ENCODE measurements around the gene CCDC142. TPM values are rescaled to one million over a fixed set of nuclear protein-coding genes. Genes with fewer than 3 reads are reported as not detected.

CCDC142 gene
- total RNA-seq, 1 experiment from 2014 or later = 14.0 TPM

DNA sequence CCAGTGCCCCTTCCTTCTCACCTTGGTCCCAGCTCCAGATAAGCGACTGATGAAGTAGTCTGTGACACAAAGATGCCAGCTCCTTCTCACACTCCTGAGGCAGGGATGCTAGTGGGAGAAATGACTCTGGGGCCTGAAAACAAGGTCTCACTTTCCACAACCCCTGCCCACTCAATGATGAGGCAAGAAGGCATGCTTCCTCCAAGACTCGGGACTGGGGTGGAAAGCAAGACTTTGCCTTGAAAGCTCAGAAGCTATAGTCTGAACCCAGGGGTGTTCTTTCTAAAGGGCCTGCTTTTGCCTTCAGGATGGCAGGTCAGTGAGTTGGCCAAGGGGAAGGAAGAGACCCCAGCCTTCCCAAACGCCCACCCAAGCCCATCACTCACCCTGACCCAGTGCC, 1.4 kb downstream of the CCDC142 start:
- POLR2A ChIA-PET = interaction anchor here (1.5 kb wide), 1 partner anchor 19 kb away, joined by 6 read pairs; the partner anchor contains the start of gene LBX2
- CTCF ChIA-PET = interaction anchor here (1.0 to 4.6 kb wide), 9 partner anchors 8 to 119 kb away, joined by 3 to 43 read pairs (median 17); partner anchors contain the start of genes INO80B, LBX2 and MRPL53
- ATAC-seq = no peak
- H3K27ac Mint-ChIP-seq = no peak overlapping the region
- TF ChIP-seq JUN (CRISPR knock-in tag; IDR thresholded peaks at IDR 0.05) = no peak
- TF ChIP-seq CREB1 (CRISPR knock-in tag; IDR thresholded peaks at IDR 0.05) = no peak
- TF ChIP-seq, protein P1, sequence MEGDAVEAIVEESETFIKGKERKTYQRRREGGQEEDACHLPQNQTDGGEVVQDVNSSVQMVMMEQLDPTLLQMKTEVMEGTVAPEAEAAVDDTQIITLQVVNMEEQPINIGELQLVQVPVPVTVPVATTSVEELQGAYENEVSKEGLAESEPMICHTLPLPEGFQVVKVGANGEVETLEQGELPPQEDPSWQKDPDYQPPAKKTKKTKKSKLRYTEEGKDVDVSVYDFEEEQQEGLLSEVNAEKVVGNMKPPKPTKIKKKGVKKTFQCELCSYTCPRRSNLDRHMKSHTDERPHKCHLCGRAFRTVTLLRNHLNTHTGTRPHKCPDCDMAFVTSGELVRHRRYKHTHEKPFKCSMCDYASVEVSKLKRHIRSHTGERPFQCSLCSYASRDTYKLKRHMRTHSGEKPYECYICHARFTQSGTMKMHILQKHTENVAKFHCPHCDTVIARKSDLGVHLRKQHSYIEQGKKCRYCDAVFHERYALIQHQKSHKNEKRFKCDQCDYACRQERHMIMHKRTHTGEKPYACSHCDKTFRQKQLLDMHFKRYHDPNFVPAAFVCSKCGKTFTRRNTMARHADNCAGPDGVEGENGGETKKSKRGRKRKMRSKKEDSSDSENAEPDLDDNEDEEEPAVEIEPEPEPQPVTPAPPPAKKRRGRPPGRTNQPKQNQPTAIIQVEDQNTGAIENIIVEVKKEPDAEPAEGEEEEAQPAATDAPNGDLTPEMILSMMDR (IDR thresholded peaks at IDR 0.05) = no peak
- TF ChIP-seq, protein P2, sequence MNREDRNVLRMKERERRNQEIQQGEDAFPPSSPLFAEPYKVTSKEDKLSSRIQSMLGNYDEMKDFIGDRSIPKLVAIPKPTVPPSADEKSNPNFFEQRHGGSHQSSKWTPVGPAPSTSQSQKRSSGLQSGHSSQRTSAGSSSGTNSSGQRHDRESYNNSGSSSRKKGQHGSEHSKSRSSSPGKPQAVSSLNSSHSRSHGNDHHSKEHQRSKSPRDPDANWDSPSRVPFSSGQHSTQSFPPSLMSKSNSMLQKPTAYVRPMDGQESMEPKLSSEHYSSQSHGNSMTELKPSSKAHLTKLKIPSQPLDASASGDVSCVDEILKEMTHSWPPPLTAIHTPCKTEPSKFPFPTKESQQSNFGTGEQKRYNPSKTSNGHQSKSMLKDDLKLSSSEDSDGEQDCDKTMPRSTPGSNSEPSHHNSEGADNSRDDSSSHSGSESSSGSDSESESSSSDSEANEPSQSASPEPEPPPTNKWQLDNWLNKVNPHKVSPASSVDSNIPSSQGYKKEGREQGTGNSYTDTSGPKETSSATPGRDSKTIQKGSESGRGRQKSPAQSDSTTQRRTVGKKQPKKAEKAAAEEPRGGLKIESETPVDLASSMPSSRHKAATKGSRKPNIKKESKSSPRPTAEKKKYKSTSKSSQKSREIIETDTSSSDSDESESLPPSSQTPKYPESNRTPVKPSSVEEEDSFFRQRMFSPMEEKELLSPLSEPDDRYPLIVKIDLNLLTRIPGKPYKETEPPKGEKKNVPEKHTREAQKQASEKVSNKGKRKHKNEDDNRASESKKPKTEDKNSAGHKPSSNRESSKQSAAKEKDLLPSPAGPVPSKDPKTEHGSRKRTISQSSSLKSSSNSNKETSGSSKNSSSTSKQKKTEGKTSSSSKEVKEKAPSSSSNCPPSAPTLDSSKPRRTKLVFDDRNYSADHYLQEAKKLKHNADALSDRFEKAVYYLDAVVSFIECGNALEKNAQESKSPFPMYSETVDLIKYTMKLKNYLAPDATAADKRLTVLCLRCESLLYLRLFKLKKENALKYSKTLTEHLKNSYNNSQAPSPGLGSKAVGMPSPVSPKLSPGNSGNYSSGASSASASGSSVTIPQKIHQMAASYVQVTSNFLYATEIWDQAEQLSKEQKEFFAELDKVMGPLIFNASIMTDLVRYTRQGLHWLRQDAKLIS (CRISPR knock-in tag; IDR thresholded peaks at IDR 0.05; ENCODE audit: borderline replicate concordance) = no peak
- TF ChIP-seq TEAD4 (CRISPR knock-in tag; IDR thresholded peaks at IDR 0.05) = no peak
- TF ChIP-seq, protein P3, sequence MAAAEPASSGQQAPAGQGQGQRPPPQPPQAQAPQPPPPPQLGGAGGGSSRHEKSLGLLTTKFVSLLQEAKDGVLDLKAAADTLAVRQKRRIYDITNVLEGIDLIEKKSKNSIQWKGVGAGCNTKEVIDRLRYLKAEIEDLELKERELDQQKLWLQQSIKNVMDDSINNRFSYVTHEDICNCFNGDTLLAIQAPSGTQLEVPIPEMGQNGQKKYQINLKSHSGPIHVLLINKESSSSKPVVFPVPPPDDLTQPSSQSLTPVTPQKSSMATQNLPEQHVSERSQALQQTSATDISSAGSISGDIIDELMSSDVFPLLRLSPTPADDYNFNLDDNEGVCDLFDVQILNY (CRISPR knock-in tag; IDR thresholded peaks at IDR 0.05) = no peak
- no peak for TF ChIP-seq JAZF1 (CRISPR knock-in tag; IDR thresholded peaks at IDR 0.05)
- H3K9me3 Mint-ChIP-seq = no peaks in the 10 kb centered on the region
- peak overlapping the region; percentile 100 for H3K4me3 Mint-ChIP-seq
- DNase-seq (ENCODE audit: low spot score) = no peak
- H3K4me1 Mint-ChIP-seq = peaks cover 10% of the 10 kb centered on the region
- peaks cover 19% of the 10 kb centered on the region for H3K36me3 Mint-ChIP-seq
- no peaks in the 10 kb centered on the region for H3K27me3 Mint-ChIP-seq (ENCODE audit: low read depth)

DNA sequence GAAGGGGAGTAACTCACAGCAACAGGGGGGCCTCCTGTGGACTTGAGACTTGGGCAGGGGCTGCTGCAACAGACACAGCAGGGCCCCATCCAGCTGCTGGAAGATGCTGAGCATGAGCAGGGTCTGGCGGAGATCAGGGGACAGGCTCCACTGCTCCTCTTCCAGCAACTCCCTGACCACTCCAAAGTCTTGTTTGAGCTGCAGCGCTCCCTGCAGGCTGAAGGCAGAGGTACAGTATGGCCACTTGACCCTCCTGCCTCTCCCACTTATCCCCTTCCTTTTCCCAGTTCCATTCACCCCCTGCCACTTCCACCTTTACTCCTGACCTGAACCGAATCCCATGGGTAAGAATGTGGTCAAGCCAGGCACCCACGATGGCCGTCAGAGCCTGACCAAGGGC, 7.9 kb downstream of the CCDC142 start:
- Mint-ChIP-seq H3K27me3 (ENCODE audit: low read depth) (no peaks in the 10 kb centered on the region), H3K4me3 (no peak overlapping the region), H3K4me1 (peaks cover 11% of the 10 kb centered on the region), H3K36me3 (peaks cover 20% of the 10 kb centered on the region), H3K9me3 (no peaks in the 10 kb centered on the region), H3K27ac (no peak overlapping the region)
- peak; percentile 77 for DNase-seq (ENCODE audit: low spot score)
- POLR2A ChIA-PET = no interaction called here
- CTCF ChIA-PET = interaction anchor here (0.8 to 2.6 kb wide), 8 partner anchors 8 to 157 kb away, joined by 3 to 23 read pairs (median 4); partner anchors contain the start of genes CCDC142, DQX1, MOGS and TTC31
- ATAC-seq = peak; percentile 13; the same call in 1 of the 2 replicates
- TF ChIP-seq, protein P4, sequence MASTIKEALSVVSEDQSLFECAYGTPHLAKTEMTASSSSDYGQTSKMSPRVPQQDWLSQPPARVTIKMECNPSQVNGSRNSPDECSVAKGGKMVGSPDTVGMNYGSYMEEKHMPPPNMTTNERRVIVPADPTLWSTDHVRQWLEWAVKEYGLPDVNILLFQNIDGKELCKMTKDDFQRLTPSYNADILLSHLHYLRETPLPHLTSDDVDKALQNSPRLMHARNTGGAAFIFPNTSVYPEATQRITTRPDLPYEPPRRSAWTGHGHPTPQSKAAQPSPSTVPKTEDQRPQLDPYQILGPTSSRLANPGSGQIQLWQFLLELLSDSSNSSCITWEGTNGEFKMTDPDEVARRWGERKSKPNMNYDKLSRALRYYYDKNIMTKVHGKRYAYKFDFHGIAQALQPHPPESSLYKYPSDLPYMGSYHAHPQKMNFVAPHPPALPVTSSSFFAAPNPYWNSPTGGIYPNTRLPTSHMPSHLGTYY (CRISPR knock-in tag; IDR thresholded peaks at IDR 0.05) = no peak
- TF ChIP-seq ATF1 (CRISPR knock-in tag; IDR thresholded peaks at IDR 0.05) = no peak
- TF ChIP-seq GRHL2 (CRISPR knock-in tag; IDR thresholded peaks at IDR 0.05; ENCODE audit: insufficient replicate concordance, severe bottlenecking) = no peak
- TF ChIP-seq, protein P5, sequence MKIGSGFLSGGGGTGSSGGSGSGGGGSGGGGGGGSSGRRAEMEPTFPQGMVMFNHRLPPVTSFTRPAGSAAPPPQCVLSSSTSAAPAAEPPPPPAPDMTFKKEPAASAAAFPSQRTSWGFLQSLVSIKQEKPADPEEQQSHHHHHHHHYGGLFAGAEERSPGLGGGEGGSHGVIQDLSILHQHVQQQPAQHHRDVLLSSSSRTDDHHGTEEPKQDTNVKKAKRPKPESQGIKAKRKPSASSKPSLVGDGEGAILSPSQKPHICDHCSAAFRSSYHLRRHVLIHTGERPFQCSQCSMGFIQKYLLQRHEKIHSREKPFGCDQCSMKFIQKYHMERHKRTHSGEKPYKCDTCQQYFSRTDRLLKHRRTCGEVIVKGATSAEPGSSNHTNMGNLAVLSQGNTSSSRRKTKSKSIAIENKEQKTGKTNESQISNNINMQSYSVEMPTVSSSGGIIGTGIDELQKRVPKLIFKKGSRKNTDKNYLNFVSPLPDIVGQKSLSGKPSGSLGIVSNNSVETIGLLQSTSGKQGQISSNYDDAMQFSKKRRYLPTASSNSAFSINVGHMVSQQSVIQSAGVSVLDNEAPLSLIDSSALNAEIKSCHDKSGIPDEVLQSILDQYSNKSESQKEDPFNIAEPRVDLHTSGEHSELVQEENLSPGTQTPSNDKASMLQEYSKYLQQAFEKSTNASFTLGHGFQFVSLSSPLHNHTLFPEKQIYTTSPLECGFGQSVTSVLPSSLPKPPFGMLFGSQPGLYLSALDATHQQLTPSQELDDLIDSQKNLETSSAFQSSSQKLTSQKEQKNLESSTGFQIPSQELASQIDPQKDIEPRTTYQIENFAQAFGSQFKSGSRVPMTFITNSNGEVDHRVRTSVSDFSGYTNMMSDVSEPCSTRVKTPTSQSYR (CRISPR knock-in tag; IDR thresholded peaks at IDR 0.05) = no peak
- TF ChIP-seq, protein P1 (IDR thresholded peaks at IDR 0.05) = peak; percentile 56
- TF ChIP-seq ZNF396 (CRISPR knock-in tag; IDR thresholded peaks at IDR 0.05; ENCODE audit: borderline replicate concordance) = no peak
- TF ChIP-seq, protein P6, sequence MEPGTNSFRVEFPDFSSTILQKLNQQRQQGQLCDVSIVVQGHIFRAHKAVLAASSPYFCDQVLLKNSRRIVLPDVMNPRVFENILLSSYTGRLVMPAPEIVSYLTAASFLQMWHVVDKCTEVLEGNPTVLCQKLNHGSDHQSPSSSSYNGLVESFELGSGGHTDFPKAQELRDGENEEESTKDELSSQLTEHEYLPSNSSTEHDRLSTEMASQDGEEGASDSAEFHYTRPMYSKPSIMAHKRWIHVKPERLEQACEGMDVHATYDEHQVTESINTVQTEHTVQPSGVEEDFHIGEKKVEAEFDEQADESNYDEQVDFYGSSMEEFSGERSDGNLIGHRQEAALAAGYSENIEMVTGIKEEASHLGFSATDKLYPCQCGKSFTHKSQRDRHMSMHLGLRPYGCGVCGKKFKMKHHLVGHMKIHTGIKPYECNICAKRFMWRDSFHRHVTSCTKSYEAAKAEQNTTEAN (CRISPR knock-in tag; IDR thresholded peaks at IDR 0.05) = no peak
